Thoracic aorta (tissue), 2 donors: ENCODE measurements around the gene PADI3. TPM values are rescaled to one million over a fixed set of nuclear protein-coding genes. Genes with fewer than 3 reads are reported as not detected.

Experiments
- ATAC-seq: fragments of 150-250 bp; one replicate; pipeline ENCODE4 v1.8.0; 2017; ENCODE audit warnings: low read depth; ENCODE audit not compliant: insufficient number of reproducible peaks, low FRiP score
- DNase-seq: peaks from one replicate; pipeline ENCODE4 v3.0.0-alpha.2; 2020; ENCODE audit warnings: low spot score
- H3K27ac ChIP-seq, 2 donors: fragments of 200-600 bp; sonication (generic); 1 replicate in 1 of 2; 2 replicates in 1 of 2; pipeline ENCODE4 v1.5.1; 2016; ENCODE audit warnings: mild to moderate bottlenecking in 2 of 2, moderate library complexity in 2 of 2
- H3K27me3 ChIP-seq: fragments of 200-600 bp; sonication (generic); replicated peaks from 2 replicates; pipeline ENCODE4 v1.6.0; 2016; ENCODE audit warnings: mild to moderate bottlenecking; ENCODE audit not compliant: insufficient read depth
- H3K36me3 ChIP-seq: fragments of 200-600 bp; sonication (generic); one replicate; pipeline ENCODE4 v1.5.1; 2016
- H3K4me1 ChIP-seq, 2 donors: fragments of 200-600 bp; sonication (generic); 1 replicate in 1 of 2; 2 replicates in 1 of 2; pipeline versions ENCODE4 v1.5.1 to v1.6.0; 2016; ENCODE audit warnings: low read depth in 2 of 2, mild to moderate bottlenecking in 1 of 2; ENCODE audit not compliant: control insufficient read depth in 1 of 2
- H3K4me3 ChIP-seq: fragments of 200-600 bp; sonication (generic); 2 replicates; pipeline ENCODE4 v1.5.1; 2016; ENCODE audit warnings: mild to moderate bottlenecking
- H3K9me3 ChIP-seq: fragments of 200-600 bp; sonication (generic); 2 replicates; pipeline ENCODE4 v1.5.1; 2016
- total RNA-seq, 2 donors: library from RNA; depleted of rRNA; stranded (reverse); fragments of >200 nt; gene quantifications; one replicate each; pipeline versions ENCODE4 v1.1.0 to v1.2.3, GENCODE V29; 2016
- TF ChIP-seq, protein P1 (sequence below): fragments of 200-600 bp; sonication (generic); IDR thresholded peaks from one replicate; pipeline ENCODE4 v1.5.1; 2019; ENCODE audit warnings: antibody characterized with exemption

Gene PADI3
- total RNA-seq, 2 donors from 2014 or later: not detected

- no peaks in the 10 kb centered on the region for H3K4me1 ChIP-seq
- no peaks in the 10 kb centered on the region for H3K9me3 ChIP-seq
- no peak overlapping the region for H3K4me3 ChIP-seq
- no peaks in the 10 kb centered on the region for H3K27me3 ChIP-seq
- ATAC-seq (no peak), DNase-seq (no peak)
- no peaks in the 10 kb centered on the region for H3K36me3 ChIP-seq
- TF ChIP-seq, protein P1, sequence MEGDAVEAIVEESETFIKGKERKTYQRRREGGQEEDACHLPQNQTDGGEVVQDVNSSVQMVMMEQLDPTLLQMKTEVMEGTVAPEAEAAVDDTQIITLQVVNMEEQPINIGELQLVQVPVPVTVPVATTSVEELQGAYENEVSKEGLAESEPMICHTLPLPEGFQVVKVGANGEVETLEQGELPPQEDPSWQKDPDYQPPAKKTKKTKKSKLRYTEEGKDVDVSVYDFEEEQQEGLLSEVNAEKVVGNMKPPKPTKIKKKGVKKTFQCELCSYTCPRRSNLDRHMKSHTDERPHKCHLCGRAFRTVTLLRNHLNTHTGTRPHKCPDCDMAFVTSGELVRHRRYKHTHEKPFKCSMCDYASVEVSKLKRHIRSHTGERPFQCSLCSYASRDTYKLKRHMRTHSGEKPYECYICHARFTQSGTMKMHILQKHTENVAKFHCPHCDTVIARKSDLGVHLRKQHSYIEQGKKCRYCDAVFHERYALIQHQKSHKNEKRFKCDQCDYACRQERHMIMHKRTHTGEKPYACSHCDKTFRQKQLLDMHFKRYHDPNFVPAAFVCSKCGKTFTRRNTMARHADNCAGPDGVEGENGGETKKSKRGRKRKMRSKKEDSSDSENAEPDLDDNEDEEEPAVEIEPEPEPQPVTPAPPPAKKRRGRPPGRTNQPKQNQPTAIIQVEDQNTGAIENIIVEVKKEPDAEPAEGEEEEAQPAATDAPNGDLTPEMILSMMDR: no peak
- no peak overlapping the region for H3K27ac ChIP-seq
These were observed 15.0 kb downstream of the PADI3 start for GRCh38 chr1:17263936-17264335.

GRCh38 chr1:17264470-17264869, 15.6 kb downstream of the PADI3 start:
- H3K27ac ChIP-seq: no peak overlapping the region
- no peaks in the 10 kb centered on the region for H3K27me3 ChIP-seq
- H3K4me1 ChIP-seq: no peaks in the 10 kb centered on the region
- DNase-seq (no peak), ATAC-seq (no peak)
- H3K36me3 ChIP-seq: no peaks in the 10 kb centered on the region
- H3K9me3 ChIP-seq: no peaks in the 10 kb centered on the region
- TF ChIP-seq, protein P1: no peak
- no peak overlapping the region for H3K4me3 ChIP-seq

DNA sequence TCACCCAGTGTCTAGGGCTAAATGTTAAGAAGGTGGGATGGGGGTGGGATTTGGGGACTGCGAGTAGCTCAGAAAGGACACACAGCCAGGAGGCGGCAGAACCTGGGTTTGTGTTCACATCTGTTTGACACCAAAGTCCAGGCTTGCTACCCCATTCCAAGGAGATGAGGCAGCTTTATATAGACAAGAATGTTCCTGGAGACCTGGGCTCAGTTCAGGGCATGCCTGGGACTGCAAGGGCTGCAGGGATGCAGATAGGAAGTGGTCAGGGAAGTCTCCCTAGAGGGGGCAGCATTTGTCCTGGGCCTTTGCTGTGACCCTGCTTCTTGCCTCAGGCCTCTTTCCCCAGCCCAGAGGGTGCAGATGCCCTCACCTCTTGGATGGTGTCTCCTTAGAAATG, 16.3 kb downstream of the PADI3 start:
- no peak overlapping the region for H3K4me3 ChIP-seq
- no peaks in the 10 kb centered on the region for H3K36me3 ChIP-seq
- TF ChIP-seq, protein P1: no peak
- H3K9me3 ChIP-seq: no peaks in the 10 kb centered on the region
- H3K27me3 ChIP-seq: no peaks in the 10 kb centered on the region
- ATAC-seq (no peak), DNase-seq (no peak)
- H3K27ac ChIP-seq: no peak overlapping the region
- no peaks in the 10 kb centered on the region for H3K4me1 ChIP-seq

DNA sequence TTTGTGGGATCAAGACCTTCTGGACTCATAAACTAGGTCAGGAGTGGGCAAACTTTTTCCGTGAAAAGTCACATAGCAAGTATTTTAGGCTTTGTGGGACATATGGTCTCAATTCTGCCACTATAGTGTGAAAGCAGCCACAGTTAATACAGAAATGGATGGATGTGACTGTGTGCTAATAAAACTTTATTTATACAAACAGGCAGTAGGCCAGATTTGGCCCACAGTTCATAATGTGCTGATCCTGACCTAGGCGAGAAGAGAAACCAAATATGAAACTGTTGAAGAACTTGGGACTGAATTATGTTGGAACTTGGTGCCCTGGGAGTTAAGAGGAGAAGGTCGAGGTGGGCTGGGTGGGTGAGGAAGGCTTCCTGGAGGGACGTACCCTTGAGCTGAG, 17.1 kb downstream of the PADI3 start:
- Histone ChIP-seq H3K27ac (no peak overlapping the region), H3K9me3 (no peaks in the 10 kb centered on the region), H3K4me1 (no peaks in the 10 kb centered on the region), H3K27me3 (no peaks in the 10 kb centered on the region), H3K36me3 (no peaks in the 10 kb centered on the region), H3K4me3 (no peak overlapping the region)
- no peak for ATAC-seq
- no peak for DNase-seq
- TF ChIP-seq, protein P1: no peak

- no peak overlapping the region for H3K4me3 ChIP-seq
- H3K36me3 ChIP-seq: no peaks in the 10 kb centered on the region
- DNase-seq: no peak
- H3K4me1 ChIP-seq: no peaks in the 10 kb centered on the region
- no peaks in the 10 kb centered on the region for H3K27me3 ChIP-seq
- TF ChIP-seq, protein P1: no peak
- H3K27ac ChIP-seq: no peak overlapping the region
- no peak for ATAC-seq
- no peaks in the 10 kb centered on the region for H3K9me3 ChIP-seq
These were observed 22.2 kb downstream of the PADI3 start for GRCh38 chr1:17270891-17271765.
